Measurements from ENCODE around the gene NKIRAS2.

NKIRAS2 gene

DNA sequence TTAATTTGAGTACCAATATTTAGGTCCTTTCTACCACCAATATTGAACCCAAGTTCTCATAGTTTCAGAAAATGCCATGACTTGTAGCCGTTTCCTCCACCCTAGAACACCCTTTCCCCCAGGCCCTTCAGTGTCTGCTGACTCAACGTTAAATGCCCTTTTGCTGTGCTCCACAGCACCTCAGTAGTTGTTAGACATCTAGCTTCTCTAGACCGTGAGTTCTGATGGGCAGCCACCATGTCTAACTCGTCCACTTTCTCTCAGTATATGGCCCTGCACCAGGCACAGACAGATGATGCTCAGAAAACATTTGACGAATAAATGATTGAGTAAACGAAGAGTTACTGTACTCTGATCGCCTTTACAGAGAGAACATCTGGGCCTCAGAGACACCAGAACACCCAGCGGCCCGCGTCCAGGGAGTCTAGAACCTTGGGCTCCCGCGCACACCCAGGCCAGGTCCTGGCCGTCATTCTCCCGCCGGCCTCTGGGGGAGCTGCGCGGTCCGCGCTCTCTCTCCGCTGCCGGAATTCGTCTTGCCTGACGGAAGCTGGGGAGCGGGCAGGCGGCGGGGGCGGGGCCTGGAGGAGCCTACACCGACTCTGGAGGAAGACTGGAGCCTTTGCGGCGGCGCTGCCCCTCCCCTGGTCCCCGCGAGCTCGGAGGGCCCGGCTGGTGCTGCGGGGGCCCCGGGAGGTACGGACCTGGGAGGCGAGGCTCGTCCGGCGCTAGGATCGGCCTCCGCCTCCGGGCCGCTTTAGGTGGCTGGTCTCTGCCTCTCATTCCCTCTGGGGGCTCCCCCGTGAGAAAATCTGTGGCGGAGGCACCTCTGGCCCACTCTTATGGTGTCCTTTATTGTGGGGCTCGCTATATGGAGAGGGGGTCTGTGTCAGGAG, at the start of gene NKIRAS2:
Gene NKIRAS2 (plus strand): TSS at position 582 of the 896 bp plus-strand sequence. CDS start 1,488 bp downstream, outside the sequence.
- DNase-seq (ENCODE audit: low spot score), result peak; percentile 92

DNA sequence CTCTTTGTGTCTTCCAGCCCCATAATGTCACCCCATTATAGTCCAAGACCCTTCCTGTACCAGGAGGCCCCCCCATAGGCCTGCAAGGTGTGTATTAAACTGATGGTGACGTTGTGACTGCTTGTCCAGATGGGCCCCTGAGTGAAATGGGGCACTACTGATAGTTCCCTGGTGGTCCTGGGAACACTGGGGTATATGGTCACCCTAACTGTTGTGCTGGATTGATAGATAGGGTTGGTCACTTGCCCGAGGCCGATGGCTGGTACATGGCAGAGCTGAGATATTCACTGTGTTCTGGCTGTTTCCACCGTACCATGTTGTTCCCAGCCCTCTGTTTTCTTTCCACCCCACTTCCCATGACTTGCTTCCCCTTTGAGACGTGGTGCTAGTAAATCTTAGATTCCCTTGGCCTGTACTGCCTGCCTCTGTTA, 49.0 kb upstream of the NKIRAS2 start:
- no peak for DNase-seq (ENCODE audit: low spot score)

DNA sequence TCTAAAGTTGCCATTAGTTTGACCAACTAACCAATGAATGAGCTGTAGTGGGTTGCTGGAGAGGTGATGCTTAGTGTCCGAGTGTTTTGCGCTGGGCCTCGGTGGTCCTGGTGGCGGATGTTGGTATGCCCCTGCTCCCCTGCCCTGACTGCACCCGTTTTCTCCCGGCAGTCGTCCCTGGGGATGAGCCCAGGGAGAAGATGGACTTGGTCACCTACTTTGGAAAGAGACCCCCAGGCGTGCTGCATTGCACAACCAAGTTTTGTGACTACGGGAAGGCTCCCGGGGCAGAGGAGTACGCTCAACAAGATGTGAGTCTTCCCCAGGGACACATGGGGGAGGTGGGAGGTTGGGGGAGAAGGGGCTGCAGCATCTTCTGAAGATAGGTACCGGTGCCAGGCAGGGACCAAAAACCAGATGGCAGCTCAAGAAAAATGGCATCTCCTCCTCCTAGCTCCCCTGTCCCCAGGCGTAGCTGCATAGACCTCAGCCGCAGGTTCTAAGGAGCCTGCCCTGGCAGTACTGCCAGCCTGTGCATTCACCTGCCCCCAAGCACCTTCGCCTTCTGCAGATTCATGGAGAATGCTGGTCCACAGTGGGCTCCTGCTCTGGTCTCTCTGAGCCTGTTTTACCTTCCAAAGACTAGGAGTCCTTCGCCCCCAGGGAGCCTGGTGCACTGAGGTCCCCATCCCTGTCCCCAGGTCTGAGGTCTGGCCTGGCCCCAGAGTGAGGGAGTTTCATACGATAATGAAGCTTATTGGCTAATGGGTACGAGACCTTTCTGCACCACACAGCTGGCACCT, 48.0 kb upstream of the NKIRAS2 start:
- DNase-seq (ENCODE audit: low spot score), result no peak

DNA sequence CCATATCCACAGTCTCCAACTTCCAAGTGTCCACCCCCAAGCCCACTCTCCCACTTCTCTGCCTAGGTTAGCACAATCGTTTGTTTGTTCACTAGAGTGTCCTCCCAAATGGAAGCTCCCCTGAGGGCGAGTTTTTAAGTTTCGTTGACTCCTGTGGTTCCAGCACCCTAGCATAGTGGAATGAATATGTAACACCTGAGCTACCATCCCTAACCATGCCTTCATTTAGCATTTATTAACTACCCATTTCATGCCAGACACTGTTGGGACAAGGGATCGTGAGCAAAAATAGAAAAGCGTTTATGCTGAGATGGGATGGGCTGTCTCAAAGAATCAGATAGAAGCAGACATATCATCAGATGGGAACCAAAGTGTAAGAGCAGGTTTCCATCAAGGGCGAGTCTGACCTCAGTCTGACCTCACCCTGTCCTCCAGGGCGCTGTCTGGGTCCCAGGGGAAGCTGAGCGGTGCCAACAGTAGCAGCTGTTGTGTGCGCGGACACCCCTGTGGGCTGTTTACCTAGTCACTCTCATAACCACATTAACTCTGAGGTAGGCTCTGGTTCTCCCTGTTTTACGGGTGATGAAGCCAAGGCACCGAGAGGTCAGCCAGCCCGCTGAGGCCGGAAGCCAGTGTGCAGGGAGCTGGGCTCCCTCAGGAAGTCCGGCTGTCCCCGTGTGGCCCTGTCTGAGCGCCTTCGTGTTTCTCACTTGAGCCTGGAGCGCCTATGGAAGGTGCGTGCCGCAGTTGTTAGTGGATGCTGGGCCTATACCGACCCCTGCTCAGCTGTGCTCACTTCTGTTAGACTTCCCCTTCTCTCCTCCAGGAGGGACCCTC, 47.1 kb upstream of the NKIRAS2 start:
- DNase-seq (ENCODE audit: low spot score), result no peak

DNA sequence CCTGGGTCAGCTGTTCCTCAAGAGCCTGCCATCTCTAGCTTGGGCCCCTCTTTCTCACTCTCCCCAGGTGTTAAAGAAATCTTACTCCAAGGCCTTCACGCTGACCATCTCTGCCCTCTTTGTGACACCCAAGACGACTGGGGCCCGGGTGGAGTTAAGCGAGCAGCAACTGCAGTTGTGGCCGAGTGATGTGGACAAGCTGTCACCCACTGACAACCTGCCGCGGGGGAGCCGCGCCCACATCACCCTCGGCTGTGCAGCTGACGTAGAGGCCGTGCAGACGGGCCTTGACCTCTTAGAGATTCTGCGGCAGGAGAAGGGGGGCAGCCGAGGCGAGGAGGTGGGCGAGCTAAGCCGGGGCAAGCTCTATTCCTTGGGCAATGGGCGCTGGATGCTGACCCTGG, 46.5 kb upstream of the NKIRAS2 start:
- DNase-seq (ENCODE audit: low spot score), result no peak

DNA sequence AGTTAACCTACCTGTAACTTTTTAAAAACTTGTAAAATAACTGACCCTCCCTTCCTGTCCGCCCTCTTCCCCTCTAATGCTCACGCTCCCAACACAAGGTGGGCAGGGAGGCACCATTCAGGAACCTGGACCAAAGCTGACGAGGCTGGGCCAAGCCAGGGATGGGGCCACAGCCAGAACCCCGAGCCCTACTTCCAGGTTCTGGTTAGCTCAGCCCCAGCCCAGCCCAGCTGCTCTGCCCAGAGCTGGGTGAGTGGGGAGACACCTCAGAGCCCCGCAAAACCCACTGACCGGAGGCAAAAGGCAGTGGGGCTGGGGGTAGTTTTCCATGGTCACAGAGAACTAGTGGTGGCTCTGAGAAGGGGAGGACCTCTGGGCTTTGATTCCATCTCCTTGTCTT, 45.9 kb upstream of the NKIRAS2 start:
- no peak for DNase-seq (ENCODE audit: low spot score)

DNA sequence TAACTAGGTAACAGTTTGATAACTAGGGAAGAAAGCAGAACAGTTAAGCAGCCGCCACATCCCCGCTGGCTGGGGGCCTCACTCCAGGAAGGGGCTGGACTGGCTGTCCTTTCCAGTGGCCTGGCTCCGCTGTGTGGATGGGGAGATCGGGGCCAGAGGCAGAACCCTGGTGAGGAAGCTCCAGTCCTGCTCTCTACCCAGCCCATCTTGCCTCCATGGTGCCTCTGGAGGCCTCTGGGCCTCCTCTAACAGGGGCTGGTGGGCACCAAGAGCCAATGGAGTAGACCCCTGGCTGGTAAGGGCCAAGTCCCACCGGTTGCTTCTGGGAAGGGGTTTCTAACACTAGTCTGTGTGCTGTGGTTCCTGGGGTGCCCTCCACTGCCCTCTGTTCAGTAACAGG, 45.2 kb upstream of the NKIRAS2 start:
- no peak for DNase-seq (ENCODE audit: low spot score)

DNA sequence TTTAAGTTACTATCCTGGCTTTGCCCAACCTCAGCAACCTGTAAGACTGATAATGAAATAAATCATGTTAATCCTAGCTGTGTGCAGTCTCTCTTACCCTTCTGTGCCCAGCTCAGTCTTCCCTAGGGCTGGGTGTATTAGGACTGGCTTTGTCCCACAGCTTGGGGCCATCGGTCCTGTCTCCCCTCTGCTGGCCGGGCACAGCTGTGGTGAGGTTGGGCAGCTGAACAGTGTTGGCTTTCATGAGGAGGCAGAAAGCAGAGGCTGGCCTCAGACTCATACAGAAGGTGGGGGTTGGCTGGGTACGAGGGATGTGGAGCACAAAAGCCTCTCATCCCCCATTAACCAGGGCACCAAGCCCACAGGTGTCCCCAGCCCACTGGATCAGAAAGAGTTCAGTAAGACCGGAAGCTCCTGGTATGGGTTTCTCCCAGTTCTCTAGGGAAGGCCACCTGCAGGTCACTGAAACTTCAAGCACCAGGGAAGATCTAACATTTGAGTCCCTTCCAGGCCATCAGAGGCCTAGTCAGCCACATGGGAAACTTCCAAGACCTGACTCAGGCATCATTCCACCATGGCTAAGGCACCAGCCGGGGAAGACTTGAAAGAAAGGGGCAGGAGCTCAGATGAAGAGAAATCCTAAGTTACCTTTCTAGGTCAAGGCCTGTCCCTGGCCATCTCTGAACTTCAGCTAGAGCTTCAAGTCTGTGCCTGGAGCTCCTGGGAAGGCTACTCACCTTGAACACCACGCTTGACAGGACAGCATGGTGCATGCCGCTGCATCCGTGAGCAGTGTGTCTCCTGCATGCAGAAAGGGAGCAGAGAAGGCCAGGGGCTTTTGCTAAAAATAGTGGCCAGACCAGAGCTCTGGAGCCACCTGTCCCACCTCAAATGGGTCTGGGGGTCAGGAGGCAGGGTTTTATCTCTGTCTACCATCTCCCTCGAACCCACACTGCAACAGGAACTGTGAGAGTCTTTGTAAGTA, 44.5 kb upstream of the NKIRAS2 start:
- DNase-seq (ENCODE audit: low spot score), result no peak

DNA sequence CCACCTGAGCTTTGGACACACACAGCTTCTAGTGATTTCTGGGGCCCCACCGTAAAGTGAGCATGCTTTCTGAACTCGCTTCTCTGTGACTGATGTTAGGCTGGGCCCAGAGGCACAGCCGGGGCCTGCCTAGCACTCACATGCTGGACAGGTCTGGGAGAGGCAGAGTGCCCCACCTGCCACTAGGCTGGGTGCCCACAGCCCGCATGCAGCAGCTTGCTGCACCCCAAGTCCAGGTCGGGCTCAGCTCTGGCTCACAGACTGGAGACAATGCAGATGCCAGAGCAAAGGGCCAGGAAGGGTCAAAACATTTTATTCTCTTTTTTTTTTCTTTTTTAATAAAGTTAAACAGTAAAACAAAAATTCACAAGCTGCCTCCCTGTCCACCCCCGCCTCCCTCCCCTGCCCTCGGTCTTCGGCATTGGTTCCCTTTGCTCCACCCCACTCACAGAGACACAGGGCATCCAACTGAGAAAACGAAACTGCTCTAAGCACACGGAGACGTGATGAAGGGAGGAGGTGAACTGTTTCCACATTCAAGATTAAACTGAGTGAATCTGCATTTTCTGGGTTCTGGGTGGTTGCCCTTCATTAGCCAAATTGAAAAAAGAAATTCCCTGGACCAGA, 43.6 kb upstream of the NKIRAS2 start:
- no peak for DNase-seq (ENCODE audit: low spot score)

DNA sequence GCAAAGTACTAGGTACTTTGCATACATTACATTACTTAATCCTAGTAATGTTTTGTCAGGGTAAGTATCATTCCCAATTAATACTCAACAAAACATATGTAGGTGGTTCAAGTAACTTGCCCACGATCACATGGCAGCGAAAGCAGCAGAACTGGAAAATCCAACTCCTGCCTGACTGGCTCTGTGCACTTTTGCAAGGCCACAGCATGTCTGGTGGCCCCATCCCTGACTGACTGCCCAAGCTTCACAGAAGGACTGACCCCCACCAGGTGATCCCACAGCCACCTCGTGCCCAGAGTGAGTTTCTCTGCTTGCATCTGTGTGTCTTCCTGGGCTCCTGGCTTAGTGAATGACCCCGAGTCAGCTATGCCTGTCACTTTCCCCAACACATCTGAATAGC, 41.9 kb upstream of the NKIRAS2 start:
- no peak for DNase-seq (ENCODE audit: low spot score)

DNA sequence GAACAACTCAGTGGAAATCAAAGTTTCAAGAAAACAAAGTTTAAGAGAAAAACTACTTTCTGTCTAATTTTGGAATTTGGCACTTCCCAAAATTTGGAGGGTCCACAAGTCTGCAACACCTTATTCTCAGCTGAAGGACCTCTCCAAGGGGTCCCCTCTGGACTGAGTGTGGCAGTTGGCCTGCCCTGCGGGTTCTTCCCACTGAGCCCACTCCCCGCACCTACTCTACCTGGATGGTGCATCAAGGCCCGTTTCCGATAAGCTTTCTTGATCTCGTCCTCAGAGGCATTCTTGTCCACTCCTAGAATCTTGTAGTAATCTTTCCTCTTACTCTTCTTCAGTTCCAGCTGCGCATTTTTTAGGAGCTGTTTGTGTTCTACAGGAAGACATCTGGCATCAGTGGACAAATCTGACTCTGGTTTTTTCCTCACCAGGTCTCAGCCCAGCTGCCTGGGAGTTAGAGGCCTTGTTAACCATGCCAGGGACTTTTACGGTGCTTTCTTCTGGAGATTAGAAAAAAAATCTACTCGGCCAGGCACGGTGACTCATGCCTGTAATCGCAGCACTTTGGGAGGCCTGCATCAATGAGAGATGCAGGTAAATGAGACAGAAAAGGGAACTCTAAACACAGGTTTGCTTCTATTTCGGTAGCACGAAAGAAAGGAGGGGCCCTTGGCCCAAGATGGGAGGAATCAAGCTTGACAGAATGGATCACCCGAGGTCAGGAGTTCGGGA, 37.7 kb upstream of the NKIRAS2 start:
- no peak for DNase-seq (ENCODE audit: low spot score)

DNA sequence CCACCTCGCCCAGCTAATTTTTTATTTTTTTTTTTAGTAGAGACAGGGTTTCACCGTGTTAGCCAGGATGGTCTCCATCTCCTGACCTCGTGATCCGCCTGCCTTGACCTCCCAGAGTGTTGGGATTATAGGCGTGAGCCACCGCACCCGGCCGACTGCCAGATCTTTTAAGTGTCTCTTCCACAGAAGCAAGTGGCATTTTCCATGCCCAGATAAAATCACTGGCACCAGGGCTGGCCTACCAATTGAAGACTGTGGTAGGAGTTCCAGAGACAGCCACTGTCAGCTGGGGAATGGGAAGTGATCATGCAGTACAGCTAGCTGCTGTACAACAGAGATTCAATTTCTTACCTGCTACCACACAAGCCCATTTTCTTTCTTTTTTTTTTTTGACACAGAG, 35.4 kb upstream of the NKIRAS2 start:
- no peak for DNase-seq (ENCODE audit: low spot score)

DNA sequence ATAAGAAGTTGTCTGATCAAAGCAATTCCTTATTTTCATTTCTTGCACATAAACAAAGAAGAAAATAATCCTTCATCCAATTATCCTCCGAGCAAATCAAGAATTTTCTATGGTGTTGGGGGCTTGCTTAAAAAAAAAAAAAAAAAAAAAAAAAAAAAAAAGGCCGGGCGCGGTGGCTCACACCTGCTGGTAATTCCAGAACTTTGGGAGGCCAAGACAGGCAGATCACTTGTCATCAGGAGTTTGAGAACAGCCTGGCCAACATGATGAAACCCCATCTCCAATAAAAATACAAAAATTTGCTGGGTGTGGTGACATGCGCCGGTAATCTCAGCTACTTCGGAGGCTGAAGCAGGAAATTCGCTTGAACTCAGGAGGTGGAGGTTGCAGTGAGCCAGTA, 34.0 kb upstream of the NKIRAS2 start:
- DNase-seq (ENCODE audit: low spot score), result no peak

DNA sequence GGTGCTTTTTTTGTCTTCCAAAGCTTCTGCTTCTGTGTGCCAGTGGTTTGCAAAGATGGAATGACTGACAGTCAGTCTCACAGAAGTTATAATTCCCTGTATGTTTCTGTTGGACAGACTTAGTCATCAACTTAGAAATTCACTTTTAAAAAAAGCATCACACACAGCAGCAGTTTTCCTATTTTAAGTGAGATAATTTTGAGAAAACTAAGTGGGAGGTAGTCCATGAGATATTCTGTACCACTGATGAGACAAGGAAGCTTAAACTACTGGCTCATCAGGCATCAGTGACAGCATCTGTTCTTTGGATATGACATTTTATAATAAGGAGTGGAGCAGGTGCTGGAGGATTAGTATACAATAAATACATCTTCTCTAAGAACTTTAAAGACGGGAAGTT, 33.3 kb upstream of the NKIRAS2 start:
- no peak for DNase-seq (ENCODE audit: low spot score)

DNA sequence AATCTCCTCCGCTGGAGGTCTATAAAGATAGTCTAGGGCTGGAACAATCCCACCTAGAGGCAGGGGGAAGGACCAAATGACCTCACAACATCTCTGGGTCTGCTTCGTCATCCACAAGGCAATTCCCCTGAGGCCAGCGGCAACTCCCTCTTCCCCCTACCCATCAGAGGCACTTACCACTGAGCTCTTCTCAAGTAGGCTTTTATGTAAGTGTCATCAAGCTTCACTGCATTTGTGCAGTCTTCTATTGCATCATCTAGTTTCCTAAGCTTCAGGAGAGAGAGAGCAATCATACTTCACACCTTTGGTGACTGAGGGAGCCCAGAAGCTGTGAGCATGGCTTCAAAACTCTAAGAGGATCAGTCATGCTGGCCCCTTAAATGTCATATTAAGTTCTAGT, 32.2 kb upstream of the NKIRAS2 start:
- no peak for DNase-seq (ENCODE audit: low spot score)

DNA sequence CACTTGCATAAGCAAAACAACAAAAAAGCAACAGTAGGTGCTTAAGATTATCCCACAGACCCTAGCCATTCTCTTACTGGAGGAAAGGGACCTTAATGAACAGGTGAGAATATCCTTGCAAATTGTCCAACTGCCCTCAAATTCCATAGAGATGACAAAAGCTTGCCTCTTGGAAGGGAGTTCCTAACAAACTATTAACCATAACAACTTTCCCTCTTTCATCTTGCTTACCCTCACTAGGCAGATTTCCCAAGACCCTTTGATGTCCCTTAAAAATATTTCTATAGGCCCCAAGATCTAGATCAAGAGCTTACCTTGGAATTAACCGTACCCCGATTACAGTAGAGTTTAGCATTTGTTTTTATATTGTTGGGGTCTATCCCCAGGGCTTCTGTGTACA, 31.5 kb upstream of the NKIRAS2 start:
- DNase-seq (ENCODE audit: low spot score), result no peak

DNA sequence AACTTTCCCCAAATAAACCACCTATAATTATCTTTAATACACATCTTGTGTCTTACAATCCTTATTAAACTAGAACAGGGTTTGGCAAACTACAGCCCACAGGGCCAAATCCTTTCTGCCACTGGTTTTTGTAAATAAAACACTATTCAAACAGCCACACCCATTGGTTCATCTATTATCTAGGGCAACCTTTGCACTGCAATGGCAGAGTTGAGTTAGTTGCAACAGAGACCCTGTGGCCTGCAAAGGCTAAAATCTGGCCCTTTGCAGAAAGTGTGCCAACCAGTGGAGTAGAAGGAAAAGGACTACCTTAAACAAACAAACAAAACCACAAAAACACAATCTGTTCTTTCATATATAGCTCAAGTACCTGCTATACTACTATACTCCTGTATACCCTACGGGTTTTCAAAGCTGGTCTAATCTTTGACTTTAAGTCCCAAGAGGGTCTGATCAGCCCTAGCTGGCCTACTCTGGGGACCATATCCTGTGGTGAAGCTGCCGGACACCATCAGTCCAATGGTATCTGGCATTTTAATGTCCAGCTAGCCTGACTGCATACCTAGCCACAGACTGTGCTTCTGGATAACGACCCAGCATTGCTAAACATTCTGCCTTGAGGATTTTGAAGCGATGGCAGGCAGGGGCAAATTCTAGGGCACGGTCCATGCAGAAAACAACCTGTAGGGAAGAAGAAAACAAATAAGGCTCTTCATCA, 30.0 kb upstream of the NKIRAS2 start:
- DNase-seq (ENCODE audit: low spot score), result no peak

DNA sequence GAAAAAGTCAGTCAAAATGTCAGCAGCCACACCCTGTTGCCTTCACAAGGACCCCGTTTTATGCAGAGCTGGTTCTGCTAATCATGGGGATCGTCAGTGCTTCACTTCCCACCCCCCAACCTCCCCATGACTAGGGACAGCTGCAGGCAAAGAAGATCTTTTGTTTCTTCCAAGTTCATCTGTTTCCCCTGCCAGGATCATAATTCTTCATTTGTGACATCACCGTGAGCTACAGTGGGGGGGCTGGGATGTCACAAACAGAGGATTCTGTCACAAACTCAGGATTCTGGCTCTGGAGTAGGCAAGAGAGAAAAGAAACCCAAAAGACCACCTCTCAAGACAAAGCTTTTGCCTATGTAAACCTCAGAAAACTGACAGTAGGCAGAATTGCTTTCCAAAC, 27.3 kb upstream of the NKIRAS2 start:
- peak; percentile 44 for DNase-seq (ENCODE audit: low spot score)

DNA sequence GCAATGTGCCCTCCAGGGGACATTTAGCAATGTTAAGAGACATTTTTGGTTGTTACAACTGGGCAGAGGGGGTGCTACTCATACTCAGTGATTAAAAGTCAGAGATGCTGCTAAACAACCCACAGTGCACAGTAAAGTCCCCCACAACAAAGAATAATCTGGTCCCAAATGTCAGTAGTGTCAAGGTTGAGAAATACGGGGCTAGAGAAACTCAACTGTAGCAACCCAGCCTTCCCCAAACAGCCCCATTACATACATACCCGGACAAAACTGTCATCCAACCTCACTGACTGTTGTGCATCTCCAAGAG, 23.1 kb upstream of the NKIRAS2 start:
- DNase-seq (ENCODE audit: low spot score), result no peak
